Coronary artery (tissue), 2 donors: ENCODE results near the gene SP5.
"Not testable (repeated sequence)": the region's sequence is repeated elsewhere in the genome, so short reads cannot be mapped to it uniquely, and the experiment has no call there.

ENCODE experiments used
- DNase-seq: peaks from one replicate; pipeline ENCODE4 v3.0.0-alpha.2; 2017; ENCODE audit warnings: low spot score
- H3K27ac ChIP-seq, 2 donors: fragments of 200-600 bp; sonication (generic); one replicate each; pipeline ENCODE4 v1.5.1; 2016 to 2019
- H3K4me3 ChIP-seq: fragments of 200-600 bp; sonication (generic); 2 replicates; pipeline ENCODE4 v1.5.1; 2016; ENCODE audit warnings: mild to moderate bottlenecking, moderate library complexity
- CTCF ChIP-seq: fragments of 200-600 bp; sonication (generic); IDR thresholded peaks from one replicate; pipeline ENCODE4 v1.5.1; 2019; ENCODE audit warnings: antibody characterized with exemption

The SP5 gene

DNA sequence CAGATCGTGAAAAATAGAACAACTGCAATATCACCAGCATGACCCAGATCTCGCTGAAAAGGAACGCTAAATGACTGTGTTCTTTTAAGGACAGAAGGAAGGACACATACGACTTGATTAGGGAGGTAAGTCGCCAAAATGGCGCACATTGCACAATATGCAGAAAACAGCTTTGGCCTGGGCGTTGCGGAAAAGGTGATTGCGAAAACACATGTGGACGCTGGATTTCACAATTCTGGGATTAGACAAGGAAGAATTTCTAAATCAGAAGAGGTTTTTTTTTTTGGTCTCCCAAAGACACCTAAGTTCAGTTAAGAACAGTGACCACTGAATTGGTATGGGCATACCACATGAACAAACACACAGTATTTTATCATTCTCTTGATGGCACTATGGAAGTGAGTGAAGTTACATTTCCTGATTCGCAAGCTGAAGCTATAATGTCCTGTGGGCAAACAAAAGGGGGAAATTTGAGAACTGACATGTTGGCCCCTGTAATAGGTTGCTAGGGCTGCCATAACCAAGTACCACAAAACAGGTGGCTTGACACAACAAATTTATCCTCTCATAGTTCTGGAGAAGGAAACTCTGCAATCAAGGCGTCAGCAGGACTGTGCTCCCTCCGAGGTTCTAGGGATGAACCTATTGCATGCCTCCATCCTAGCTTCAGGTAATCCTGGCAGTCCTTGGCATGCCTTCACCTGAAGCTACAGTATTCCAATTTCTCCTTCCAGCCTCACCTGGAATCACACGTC lies 29.3 kb downstream of the SP5 start:
- no peak for TF ChIP-seq CTCF
- no peak overlapping the region for H3K27ac ChIP-seq
- no peak for DNase-seq
- H3K4me3 ChIP-seq: no peak overlapping the region

GRCh38 chr2:170745305-170745704 lies 30.2 kb downstream of the SP5 start:
- no peak for TF ChIP-seq CTCF
- Histone ChIP-seq H3K27ac (no peak overlapping the region), H3K4me3 (no peak overlapping the region)
- no peak for DNase-seq

- TF ChIP-seq CTCF: no peak
- DNase-seq: no peak
- H3K4me3 ChIP-seq: no peak overlapping the region
- H3K27ac ChIP-seq: no peak overlapping the region
These were observed 32.8 kb downstream of the SP5 start for GRCh38 chr2:170747921-170748320.

GRCh38 chr2:170751555-170751954 lies 36.4 kb downstream of the SP5 start:
- H3K27ac ChIP-seq: not testable (repeated sequence)

DNA sequence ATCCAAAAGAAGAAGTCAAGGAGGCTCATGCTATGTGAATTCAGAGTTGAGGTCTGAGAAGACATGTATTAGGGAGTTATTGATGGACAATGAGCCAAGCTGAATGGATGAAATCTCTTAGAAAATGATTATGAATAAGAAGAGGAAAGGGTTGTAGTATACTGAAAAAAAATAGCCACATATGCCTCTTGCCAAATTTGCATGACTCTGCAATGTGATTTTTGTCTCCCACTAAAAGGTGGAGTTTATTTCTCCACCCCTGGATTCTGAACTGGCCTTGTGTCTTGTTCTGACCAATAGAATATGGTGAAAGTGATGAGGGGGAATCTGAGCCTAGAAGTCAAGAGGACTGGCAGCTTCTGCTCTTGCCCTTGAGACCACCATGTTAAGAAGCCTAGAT lies 46.4 kb downstream of the SP5 start:
- no peak for DNase-seq
- Histone ChIP-seq H3K4me3 (no peak overlapping the region), H3K27ac (no peak overlapping the region)
- no peak for TF ChIP-seq CTCF

More at GRCh38 chr2:170751555-170751954, 36.4 kb downstream of the SP5 start:
- DNase-seq, H3K4me3 ChIP-seq: not testable (repeated sequence)

DNA sequence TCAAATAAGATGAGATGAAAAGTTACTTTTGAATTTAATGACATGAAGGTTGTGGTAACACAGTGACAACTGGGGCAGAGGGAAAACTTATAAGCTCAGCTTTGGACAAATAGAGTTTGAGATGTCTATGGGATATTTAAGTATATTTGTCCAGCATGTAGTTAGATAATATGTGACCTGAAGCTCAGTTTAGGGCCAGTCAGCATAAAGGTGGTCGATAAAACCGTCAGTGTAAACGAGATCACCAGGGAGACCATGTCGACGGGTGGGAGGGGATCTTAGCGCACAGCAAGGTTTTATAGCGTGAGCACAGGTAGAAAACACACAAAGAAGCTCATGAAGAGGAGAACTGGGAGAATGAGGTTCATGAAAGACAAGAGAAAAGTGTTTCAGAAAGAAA lies 47.6 kb downstream of the SP5 start:
- H3K4me3 ChIP-seq: no peak overlapping the region
- H3K27ac ChIP-seq: no peak overlapping the region
- no peak for TF ChIP-seq CTCF
- no peak for DNase-seq

DNA sequence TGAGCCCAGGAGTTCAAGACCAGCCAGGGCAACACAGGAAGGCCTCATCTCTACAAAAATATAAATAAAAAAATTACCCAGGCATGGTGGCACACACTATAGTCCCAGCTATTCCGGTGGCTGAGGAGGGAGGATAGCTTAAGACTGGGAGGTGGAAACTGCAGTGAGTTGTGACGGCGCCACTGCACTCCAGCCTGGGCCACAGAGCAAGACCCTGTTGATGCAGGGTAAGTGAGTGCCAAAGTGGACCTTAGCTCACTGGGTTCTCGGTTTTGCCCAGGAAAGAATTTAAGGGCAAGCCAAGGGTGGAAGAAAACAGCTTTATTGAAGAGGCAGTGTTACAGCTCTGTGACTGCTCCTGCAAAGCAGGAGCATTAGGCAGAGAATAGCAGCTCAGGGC lies 48.1 kb downstream of the SP5 start:
- Histone ChIP-seq H3K27ac (no peak overlapping the region), H3K4me3 (no peak overlapping the region)
- TF ChIP-seq CTCF: no peak
- DNase-seq: no peak

GRCh38 chr2:170764880-170765261 lies 49.7 kb downstream of the SP5 start:
- no peak overlapping the region for H3K27ac ChIP-seq
- DNase-seq: no peak
- no peak for TF ChIP-seq CTCF
- no peak overlapping the region for H3K4me3 ChIP-seq
